ENCODE measurements around the gene ALB. TPM values are rescaled to one million over a fixed set of nuclear protein-coding genes. Genes with fewer than 3 reads are reported as not detected.
"Not testable (repeated sequence)": the region's sequence is repeated elsewhere in the genome, so short reads cannot be mapped to it uniquely, and the experiment has no call there.

Gene ALB
- total RNA-seq, 2 donors from 2014 or later, result 1.4 to 3.5 TPM

- H3K27ac ChIP-seq (ENCODE audit: low read depth, low read length), result no peak overlapping the region
- no peaks in the 10 kb centered on the region for H3K9me3 ChIP-seq (ENCODE audit: control insufficient read depth, low read length)
- H3K27ac Mint-ChIP-seq, result no peak overlapping the region
- no peak overlapping the region for H3K9ac ChIP-seq (ENCODE audit: extremely low read depth, low read length, poor library complexity, severe bottlenecking)
- H3K36me3 Mint-ChIP-seq (ENCODE audit: low read depth), result no peaks in the 10 kb centered on the region
- peaks cover 2% of the 10 kb centered on the region for H3K4me1 Mint-ChIP-seq
- H3K27me3 ChIP-seq (ENCODE audit: control insufficient read depth, insufficient read depth, low read length, poor library complexity, severe bottlenecking), result no peaks in the 10 kb centered on the region
- H3K4me1 ChIP-seq (ENCODE audit: control insufficient read depth, insufficient read depth, low read length), result no peaks in the 10 kb centered on the region
- H3K9me3 Mint-ChIP-seq, result peaks cover 9% of the 10 kb centered on the region
- no peaks in the 10 kb centered on the region for H3K36me3 ChIP-seq (ENCODE audit: control insufficient read depth, insufficient read depth, low read length)
- no peak for DNase-seq
- TF ChIP-seq CTCF (conservative IDR thresholded peaks at IDR 0.05), result no peak
- H3K27me3 Mint-ChIP-seq (ENCODE audit: insufficient read depth), result no peaks in the 10 kb centered on the region
- no peak overlapping the region for H3K4me3 ChIP-seq (ENCODE audit: low read length)
- no peak overlapping the region for H3K4me3 Mint-ChIP-seq
Observed at GRCh38 chr4:73387552-73387951, 16.5 kb upstream of the ALB start.

- Mint-ChIP-seq H3K36me3 (ENCODE audit: low read depth) (no peaks in the 10 kb centered on the region), H3K27ac (no peak overlapping the region), H3K4me3 (no peak overlapping the region), H3K9me3 (peaks cover 9% of the 10 kb centered on the region), H3K4me1 (peaks cover 2% of the 10 kb centered on the region), H3K27me3 (ENCODE audit: insufficient read depth) (no peaks in the 10 kb centered on the region)
- H3K27me3 ChIP-seq (ENCODE audit: control insufficient read depth, insufficient read depth, low read length, poor library complexity, severe bottlenecking), result no peaks in the 10 kb centered on the region
- TF ChIP-seq CTCF (conservative IDR thresholded peaks at IDR 0.05), result no peak
- H3K9ac ChIP-seq (ENCODE audit: extremely low read depth, low read length, poor library complexity, severe bottlenecking), result no peak overlapping the region
- no peak overlapping the region for H3K4me3 ChIP-seq (ENCODE audit: low read length)
- no peaks in the 10 kb centered on the region for H3K36me3 ChIP-seq (ENCODE audit: control insufficient read depth, insufficient read depth, low read length)
- no peak for DNase-seq
- 100% methylated on average over 1 of the region's 1 CpG; no CpG with 5 or more reads in 1 of the 2 experiments for WGBS, 2 experiments (ENCODE audit: insufficient coverage in 1 of 2, insufficient read length in 1 of 2)
- no peaks in the 10 kb centered on the region for H3K9me3 ChIP-seq (ENCODE audit: control insufficient read depth, low read length)
- no peak overlapping the region for H3K27ac ChIP-seq (ENCODE audit: low read depth, low read length)
- no peaks in the 10 kb centered on the region for H3K4me1 ChIP-seq (ENCODE audit: control insufficient read depth, insufficient read depth, low read length)
Observed at GRCh38 chr4:73388887-73389286, 15.2 kb upstream of the ALB start.

GRCh38 chr4:73389663-73390062 is 14.4 kb upstream of the ALB start:
- WGBS, 2 experiments (ENCODE audit: insufficient coverage in 1 of 2, insufficient read length in 1 of 2), result 91% methylated on average over 2 of the region's 2 CpGs; no CpG with 5 or more reads in 1 of the 2 experiments
- not testable (repeated sequence) for H3K4me1 ChIP-seq (ENCODE audit: control insufficient read depth, insufficient read depth, low read length); H3K9ac ChIP-seq (ENCODE audit: extremely low read depth, low read length, poor library complexity, severe bottlenecking); H3K36me3 Mint-ChIP-seq (ENCODE audit: low read depth); H3K27ac Mint-ChIP-seq; H3K4me3 Mint-ChIP-seq; H3K36me3 ChIP-seq (ENCODE audit: control insufficient read depth, insufficient read depth, low read length); H3K9me3 ChIP-seq (ENCODE audit: control insufficient read depth, low read length); H3K4me1 Mint-ChIP-seq; H3K27me3 ChIP-seq (ENCODE audit: control insufficient read depth, insufficient read depth, low read length, poor library complexity, severe bottlenecking); H3K27me3 Mint-ChIP-seq (ENCODE audit: insufficient read depth); DNase-seq; H3K9me3 Mint-ChIP-seq; H3K4me3 ChIP-seq (ENCODE audit: low read length); H3K27ac ChIP-seq (ENCODE audit: low read depth, low read length)

GRCh38 chr4:73391774-73392173 is 12.3 kb upstream of the ALB start:
- Histone ChIP-seq H3K27me3 (ENCODE audit: control insufficient read depth, insufficient read depth, low read length, poor library complexity, severe bottlenecking) (no peaks in the 10 kb centered on the region), H3K9ac (ENCODE audit: extremely low read depth, low read length, poor library complexity, severe bottlenecking) (no peak overlapping the region), H3K27ac (ENCODE audit: low read depth, low read length) (no peak overlapping the region), H3K4me3 (ENCODE audit: low read length) (no peak overlapping the region), H3K9me3 (ENCODE audit: control insufficient read depth, low read length) (no peaks in the 10 kb centered on the region), H3K4me1 (ENCODE audit: control insufficient read depth, insufficient read depth, low read length) (no peaks in the 10 kb centered on the region), H3K36me3 (ENCODE audit: control insufficient read depth, insufficient read depth, low read length) (no peaks in the 10 kb centered on the region)
- TF ChIP-seq CTCF (conservative IDR thresholded peaks at IDR 0.05), result no peak
- H3K4me3 Mint-ChIP-seq, result no peak overlapping the region
- no peak for DNase-seq
- no peak overlapping the region for H3K27ac Mint-ChIP-seq
- peaks cover 2% of the 10 kb centered on the region for H3K9me3 Mint-ChIP-seq
- H3K36me3 Mint-ChIP-seq (ENCODE audit: low read depth), result no peaks in the 10 kb centered on the region
- no peaks in the 10 kb centered on the region for H3K27me3 Mint-ChIP-seq (ENCODE audit: insufficient read depth)
- H3K4me1 Mint-ChIP-seq, result peaks cover 2% of the 10 kb centered on the region

Data from endodermal cell (in vitro differentiated cells).